Measurements from ENCODE around the gene LAMTOR3. TPM values are rescaled to one million over a fixed set of nuclear protein-coding genes. Genes with fewer than 3 reads are reported as not detected.

Gene LAMTOR3
- total RNA-seq, 1 experiment from 2014 or later = 30.6 TPM

DNA sequence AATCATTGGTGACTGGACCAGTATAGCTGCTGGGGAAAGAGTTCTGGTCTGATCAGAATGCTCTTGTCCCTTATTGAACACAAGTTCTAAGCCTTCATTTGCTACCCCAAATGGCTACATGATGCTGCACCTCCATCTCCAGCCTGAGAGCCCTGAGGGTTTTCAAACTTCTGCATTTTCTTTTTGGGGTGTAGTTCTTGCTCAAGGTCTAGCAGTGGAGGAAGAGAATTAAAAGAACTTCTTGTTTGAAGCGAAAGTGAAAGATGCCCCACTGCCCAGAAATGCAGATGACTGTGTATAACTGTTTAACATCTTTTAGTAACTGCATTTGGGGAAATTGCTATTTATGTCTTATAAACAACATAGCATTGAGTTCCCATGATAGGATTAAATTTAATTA is 38.5 kb downstream of the LAMTOR3 start:
- no peak for DNase-seq
- Histone ChIP-seq H2BK12ac (ENCODE audit: insufficient read length, low read depth, low read length) (no peak overlapping the region), H3T11ph (ENCODE audit: low read length) (no peak overlapping the region), H2AFZ (ENCODE audit: low read length) (no peak overlapping the region), H2BK5ac (ENCODE audit: insufficient read length, low read length) (no peak overlapping the region), H3K27me3 (ENCODE audit: insufficient read depth, low read length) (no peaks in the 10 kb centered on the region), H3K79me1 (ENCODE audit: insufficient read depth, low read depth, low read length, poor library complexity, severe bottlenecking) (no peaks in the 10 kb centered on the region), H3K18ac (ENCODE audit: insufficient read length, low read depth, low read length) (no peak overlapping the region), H3K4me1 (ENCODE audit: insufficient read depth, low read length) (no peaks in the 10 kb centered on the region), H3K23me2 (ENCODE audit: insufficient read length, low read depth, low read length, poor library complexity, severe bottlenecking) (no peaks in the 10 kb centered on the region), H4K20me1 (ENCODE audit: control insufficient read depth, insufficient read depth, insufficient read length) (no peaks in the 10 kb centered on the region), H4K8ac (replicated peaks; ENCODE audit: insufficient read length, low read depth, low read length) (no peak overlapping the region), H4K91ac (ENCODE audit: insufficient read length, low read depth, low read length) (no peak overlapping the region), H3K14ac (ENCODE audit: insufficient read depth, low read length) (no peak overlapping the region), H2BK20ac (ENCODE audit: low read depth, low read length, poor library complexity, severe bottlenecking) (no peak overlapping the region), H3K9ac (ENCODE audit: extremely low read depth, insufficient read length, low read length) (no peak overlapping the region), H2AK5ac (ENCODE audit: insufficient read length, low read length) (no peak overlapping the region), H3K23ac (ENCODE audit: insufficient read length, low read depth, low read length) (no peak overlapping the region), H3K4me2 (ENCODE audit: insufficient read depth, insufficient read length, low read length) (no peak overlapping the region), H4K5ac (ENCODE audit: insufficient read length, low read depth, low read length) (no peak overlapping the region), H3K56ac (ENCODE audit: insufficient read length, low read depth, low read length) (no peak overlapping the region), H3K79me2 (ENCODE audit: insufficient read depth, low read length) (no peaks in the 10 kb centered on the region), H3K9me3 (ENCODE audit: control insufficient read depth, low read depth, low read length) (no peaks in the 10 kb centered on the region), H2BK15ac (ENCODE audit: low read depth, low read length) (no peak overlapping the region), H3K27ac (ENCODE audit: insufficient read length, low read depth, low read length) (no peak overlapping the region), H2BK120ac (ENCODE audit: low read depth, low read length, poor library complexity, severe bottlenecking) (no peak overlapping the region), H3K4ac (ENCODE audit: low read depth, low read length) (no peak overlapping the region)
- Mint-ChIP-seq H3K36me3 (ENCODE audit: insufficient read depth in 1 of 3, low read depth in 3 of 3) (no peaks in the 10 kb centered on the region), H3K27ac (no peak overlapping the region), H3K4me3 (no peak overlapping the region), H3K9me3 (no peaks in the 10 kb centered on the region; a peak in 1 of 5 replicates), H3K4me1 (peaks cover 7 to 11% of the 10 kb centered on the region in 2 experiments), H3K27me3 (ENCODE audit: low read depth) (no peaks in the 10 kb centered on the region; the same call in 1 of the 2 replicates)
- TF ChIP-seq, protein P1, sequence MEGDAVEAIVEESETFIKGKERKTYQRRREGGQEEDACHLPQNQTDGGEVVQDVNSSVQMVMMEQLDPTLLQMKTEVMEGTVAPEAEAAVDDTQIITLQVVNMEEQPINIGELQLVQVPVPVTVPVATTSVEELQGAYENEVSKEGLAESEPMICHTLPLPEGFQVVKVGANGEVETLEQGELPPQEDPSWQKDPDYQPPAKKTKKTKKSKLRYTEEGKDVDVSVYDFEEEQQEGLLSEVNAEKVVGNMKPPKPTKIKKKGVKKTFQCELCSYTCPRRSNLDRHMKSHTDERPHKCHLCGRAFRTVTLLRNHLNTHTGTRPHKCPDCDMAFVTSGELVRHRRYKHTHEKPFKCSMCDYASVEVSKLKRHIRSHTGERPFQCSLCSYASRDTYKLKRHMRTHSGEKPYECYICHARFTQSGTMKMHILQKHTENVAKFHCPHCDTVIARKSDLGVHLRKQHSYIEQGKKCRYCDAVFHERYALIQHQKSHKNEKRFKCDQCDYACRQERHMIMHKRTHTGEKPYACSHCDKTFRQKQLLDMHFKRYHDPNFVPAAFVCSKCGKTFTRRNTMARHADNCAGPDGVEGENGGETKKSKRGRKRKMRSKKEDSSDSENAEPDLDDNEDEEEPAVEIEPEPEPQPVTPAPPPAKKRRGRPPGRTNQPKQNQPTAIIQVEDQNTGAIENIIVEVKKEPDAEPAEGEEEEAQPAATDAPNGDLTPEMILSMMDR (conservative IDR thresholded peaks at IDR 0.05) = no peak
- no CpG with 5 or more reads among the region's 1 CpG for WGBS (ENCODE audit: extremely low coverage, insufficient read length, low lambda C conversion rate)

All from H9 (cell line).